ELR (cell line): ENCODE results near the gene DUS2.

ENCODE experiments used
- DNase-seq: peaks from one replicate; pipeline ENCODE4 v3.0.0-alpha.2; 2015; ENCODE audit warnings: low read depth

Gene DUS2

DNA sequence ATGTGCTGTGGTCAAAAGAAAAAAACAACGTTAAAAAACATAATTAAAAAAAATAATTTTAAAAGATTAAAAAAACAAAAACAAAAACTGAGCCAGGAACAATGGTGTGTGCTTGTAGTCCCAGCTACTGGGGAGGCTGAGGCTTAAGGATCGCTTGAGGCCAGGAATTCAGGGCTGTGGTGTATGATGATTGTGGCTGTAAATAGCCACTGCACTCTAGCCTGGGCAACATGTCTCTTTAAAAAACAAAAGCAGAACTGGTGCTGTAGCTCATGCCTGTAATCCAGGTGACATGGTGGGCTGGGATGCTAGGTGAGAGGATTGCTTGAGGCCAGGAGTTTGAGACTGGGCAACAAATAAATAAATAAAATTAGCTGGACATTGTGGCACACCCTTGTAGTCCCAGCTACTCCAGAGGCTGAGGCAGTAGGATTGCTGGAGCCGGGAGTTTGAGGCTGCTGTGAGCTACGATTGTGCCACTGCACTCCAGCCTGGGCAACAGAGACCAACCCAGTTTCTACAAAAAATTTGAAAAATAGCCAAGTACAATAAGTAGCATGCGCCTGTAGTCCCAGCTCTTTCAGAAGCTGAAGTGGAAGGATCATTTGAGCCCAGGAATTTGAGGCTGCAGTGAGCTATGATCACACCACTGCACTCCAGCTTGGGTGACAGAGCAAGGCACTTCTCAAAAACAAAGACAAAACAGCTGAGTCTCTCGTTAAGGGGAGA is 105.7 kb downstream of the DUS2 start:
- no peak for DNase-seq
